ENCODE measurements around the gene AKAP14.
"Not testable (repeated sequence)": the region's sequence is repeated elsewhere in the genome, so short reads cannot be mapped to it uniquely, and the experiment has no call there.

AKAP14 gene

DNA sequence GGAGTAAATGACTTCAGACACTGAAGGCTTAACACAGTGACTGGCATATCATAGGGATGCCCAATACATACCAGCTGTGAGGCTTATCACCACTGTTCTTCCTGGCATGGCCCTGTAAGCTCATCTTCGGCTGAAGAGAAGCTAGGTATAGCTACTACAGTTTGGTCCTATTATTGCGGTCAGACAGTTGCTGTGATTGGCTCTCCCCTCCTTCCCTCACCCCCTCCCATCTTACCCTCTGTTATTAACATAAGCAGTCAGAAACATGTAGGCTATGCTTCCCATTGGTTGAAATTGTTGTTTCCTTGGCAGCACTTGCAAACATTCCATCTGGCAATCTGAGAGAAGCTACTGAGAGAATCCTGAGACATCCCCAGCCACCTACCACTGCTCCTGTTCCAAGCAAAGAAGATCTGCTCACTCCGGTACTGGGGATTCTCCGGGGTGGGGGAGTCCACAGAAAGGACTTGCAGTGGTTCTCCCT is at the start of gene AKAP14:
AKAP14 (plus strand) TSS at position 51 of the 484 bp plus-strand sequence. CDS start 7,331 bp downstream, outside the sequence.
- DNase-seq = no peak

DNA sequence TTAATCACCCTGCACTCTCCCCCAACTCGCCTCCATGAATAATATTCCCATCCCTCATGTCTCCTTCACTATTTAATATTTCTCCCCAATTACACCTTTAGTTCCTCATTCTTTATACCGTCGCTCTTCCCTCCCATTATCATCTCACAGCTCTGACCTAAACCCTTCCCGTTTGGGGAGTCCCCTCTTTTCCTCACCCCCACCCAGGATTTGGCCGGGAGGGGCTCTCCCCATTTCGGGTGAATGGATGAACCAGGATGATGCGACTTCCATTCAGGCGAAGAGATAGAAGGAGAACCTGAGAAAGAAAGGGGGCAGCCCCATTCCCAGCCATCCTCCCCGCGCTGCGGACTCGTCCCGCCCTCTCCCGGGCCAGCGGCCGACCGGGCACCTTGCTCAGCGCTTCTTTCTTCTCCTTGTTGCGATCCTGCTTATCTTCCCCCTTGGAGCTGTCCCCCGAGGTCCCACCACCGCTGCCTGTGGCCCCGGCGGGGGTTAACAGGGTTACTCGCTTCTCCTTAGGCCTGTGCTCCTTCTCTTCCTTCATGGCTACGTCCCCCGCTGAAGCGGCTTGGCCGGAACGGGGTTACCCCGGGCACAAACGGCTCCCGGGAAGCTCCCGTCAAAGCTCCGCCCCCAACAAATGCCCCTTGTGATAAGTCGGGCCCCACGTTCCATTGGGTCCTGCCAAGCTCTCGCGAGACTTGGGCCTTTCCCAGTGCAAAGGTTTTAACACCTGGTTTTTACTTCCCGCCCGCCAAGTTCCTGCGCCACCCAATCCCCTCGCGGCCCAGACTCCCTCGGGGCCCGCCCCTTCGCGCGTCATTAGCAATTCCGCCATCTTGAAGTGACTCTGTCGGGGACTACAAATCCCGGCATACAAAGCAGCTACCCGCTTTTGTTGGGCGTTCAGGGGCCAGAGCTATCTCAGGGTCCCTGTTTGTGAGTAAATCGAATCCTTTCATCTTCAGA is 43.0 kb upstream of the AKAP14 start, which contains the start of gene UPF3B:
UPF3B (minus strand) TSS at position 582 of the 972 bp plus-strand sequence; CDS start at position 547, 35 bp downstream.
- peak; percentile 97 for DNase-seq

DNA sequence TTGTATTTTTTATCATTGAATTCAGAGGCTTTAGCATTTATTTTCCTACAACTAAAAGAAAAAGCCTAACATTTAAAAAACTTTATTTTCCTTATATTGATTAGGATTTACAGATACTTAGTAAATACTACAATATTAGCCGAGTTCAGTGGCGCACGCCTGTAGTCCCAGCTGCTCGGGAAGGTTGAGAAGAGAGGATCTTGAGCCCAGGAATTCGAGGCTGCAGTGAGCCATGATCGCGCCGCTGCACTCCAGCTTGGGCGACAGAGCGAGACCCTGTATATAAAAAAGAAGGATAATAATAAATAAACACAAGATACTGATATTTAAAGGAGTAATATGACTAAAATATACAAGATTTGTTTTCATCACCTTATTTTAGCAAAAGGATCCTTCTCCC is 42.2 kb upstream of the AKAP14 start:
- peak; percentile 14 for DNase-seq

DNA sequence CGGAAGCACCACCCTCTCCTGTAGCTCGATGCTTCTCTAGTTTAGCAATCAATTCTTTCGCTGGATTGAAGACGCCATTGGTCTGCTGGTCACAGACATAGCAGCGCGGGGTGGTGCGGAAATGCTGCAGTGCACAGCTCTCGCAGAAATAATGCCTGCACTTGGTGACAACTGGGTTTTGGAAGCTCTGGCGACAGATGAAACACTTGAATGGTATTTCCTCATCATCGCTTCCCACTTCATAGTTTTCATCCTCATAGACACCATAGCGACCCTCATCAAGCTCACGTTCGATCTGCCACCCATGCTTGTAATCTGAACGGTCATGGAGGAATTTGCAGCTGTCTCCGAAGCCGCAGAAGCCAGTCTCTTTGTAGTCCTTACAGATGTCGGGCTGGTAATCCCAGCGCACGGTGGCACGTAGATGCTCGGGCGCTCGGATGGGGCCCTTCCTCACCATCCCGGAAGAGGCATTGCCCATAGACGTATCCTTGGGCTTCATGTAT is 25.0 kb upstream of the AKAP14 start:
- peak; percentile 19 for DNase-seq

GRCh38 chrX:119871245-119871598 is 24.5 kb upstream of the AKAP14 start:
- no peak for DNase-seq

- peak; percentile 73 for DNase-seq
These were observed 23.9 kb upstream of the AKAP14 start, which contains the start of the genes NDUFA1 and RNF113A for GRCh38 chrX:119871599-119872395. Gene NDUFA1, plus strand, starts transcription at chrX:119871832. Its CDS starts 80 bp downstream, at chrX:119871912. Gene RNF113A, minus strand, starts transcription at chrX:119871733. Its CDS starts 120 bp downstream, at chrX:119871613.

GRCh38 chrX:119878740-119879139 is 17.0 kb upstream of the AKAP14 start:
- no peak for DNase-seq

GRCh38 chrX:119880076-119880475 is 15.6 kb upstream of the AKAP14 start:
- no peak for DNase-seq

DNA sequence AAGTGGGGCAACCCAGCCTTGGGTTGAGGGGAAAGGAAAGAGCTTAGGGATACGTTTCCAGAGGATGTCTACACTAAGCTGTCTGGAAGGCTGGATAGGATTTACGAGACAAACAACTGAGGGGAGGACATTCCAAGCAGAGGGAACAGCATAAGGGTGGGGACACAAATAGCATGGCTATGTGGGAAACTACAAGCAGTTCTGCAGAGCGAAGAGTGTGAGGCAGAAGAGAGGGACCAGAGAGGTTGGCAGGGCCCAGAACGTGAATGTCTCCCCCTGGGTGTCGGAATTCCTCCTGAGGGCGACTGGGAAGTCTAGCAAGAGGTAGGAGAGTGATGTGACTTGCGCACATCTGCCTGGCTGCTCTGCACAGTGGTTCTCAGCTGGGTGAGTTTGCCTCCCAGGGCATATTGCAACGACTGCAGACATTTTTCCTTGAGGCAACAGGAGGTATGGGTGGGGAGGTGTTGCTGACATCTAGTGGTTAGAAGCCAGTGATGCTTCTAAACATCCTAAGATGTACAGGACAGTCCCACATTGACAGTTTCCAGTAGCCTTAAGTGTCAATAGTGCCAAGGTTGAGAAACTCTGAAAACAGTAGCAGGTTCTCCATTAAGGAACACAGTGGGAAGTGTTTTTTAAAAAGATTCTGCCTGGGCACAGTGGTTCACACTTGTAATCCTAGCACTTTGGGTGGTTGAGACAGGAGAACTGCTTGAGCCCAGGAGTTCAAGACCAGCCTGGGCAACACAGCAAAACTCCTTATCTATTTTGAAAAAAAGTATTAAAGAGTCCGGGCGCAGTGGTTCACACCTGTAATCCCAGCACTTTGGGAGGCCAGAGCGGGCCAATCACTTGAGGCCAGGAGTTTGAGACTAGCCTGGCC is 14.9 kb upstream of the AKAP14 start:
- peak; percentile 50 for DNase-seq

GRCh38 chrX:119885554-119886428 is 9.9 kb upstream of the AKAP14 start:
- no peak for DNase-seq

GRCh38 chrX:119887721-119888425 is 7.8 kb upstream of the AKAP14 start:
- peak; percentile 42 for DNase-seq

DNA sequence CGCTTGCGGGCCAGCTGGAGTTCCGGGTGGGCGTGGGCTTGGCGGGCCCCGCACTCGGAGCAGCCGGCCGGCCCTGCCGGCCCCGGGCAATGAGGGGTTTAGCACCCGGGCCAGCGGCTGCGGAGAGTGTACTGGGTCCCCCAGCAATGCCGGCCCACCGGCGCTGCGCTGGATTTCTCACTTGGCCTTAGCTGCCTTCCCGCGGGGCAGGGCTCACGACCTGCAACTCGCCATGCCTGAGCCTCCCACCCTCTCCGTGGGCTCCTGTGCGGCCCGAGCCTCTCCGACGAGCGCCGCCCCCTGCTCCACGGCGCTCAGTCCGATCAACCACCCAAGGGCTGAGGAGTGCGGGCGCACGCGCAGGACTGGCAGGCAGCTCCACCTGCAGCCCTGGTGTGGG is 5.1 kb upstream of the AKAP14 start:
- not testable (repeated sequence) for DNase-seq

- not testable (repeated sequence) for DNase-seq
These were observed 3.6 kb upstream of the AKAP14 start for GRCh38 chrX:119891961-119892692.

GRCh38 chrX:119899125-119899524 is 3.4 kb downstream of the AKAP14 start:
- no peak for DNase-seq

GRCh38 chrX:119900976-119901375 is 5.3 kb downstream of the AKAP14 start:
- no peak for DNase-seq

GRCh38 chrX:119916310-119916709 is 20.6 kb downstream of the AKAP14 start:
- no peak for DNase-seq

DNA sequence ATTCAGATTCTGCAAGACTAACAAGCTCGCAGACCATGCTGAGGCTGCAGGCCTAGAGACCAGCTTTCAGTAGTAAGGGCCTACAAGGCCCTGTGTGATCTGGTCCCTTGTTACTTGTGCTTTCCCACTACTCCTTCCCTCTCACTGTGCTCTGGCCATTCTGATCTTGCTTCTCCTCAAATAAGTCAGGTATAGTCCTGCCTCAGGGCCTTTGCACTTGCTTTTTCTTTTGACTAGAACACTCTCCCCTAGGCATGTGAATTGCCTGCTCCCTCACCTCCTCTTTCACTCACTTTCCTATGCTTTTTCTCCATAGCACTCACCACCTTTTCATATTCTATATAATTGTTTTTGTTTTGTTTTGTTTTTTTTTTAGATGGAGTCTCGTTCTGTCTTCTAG is 22.2 kb downstream of the AKAP14 start:
- no peak for DNase-seq

DNA sequence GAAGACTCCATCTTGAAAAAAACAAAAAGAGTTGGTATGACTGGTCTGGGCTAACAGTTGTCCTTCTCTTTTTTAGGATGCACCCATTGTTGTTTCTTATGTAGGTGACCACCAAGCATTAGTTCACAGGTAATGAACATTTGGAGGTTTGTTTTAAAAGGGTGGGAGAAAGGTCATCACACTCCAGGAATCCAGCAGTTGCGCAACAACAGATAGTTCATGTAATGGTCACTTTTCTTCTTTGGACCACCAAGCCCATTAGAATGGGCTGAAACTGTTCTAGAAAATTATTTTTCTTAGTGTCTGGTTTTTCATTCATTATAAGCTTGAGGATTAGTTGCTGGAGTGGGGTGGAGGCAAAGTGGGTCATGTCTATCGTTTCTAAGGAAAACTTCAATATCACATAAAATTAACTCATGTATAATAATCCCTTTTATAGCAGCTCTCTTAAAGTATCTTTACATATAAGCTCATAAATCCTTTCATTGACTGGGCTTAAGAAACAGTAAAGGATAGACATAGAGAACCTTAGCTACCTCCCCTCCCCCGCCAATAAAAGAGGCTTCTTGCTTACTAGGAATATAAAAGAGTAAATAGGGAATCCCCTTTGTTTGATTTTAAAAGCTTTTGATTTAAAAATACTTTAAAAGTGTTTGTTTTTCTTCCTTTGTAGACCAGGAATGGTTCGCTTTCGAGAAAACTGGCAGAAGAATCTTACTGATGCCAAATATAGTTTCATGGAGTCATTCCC is 24.3 kb downstream of the AKAP14 start:
- no peak for DNase-seq

DNA sequence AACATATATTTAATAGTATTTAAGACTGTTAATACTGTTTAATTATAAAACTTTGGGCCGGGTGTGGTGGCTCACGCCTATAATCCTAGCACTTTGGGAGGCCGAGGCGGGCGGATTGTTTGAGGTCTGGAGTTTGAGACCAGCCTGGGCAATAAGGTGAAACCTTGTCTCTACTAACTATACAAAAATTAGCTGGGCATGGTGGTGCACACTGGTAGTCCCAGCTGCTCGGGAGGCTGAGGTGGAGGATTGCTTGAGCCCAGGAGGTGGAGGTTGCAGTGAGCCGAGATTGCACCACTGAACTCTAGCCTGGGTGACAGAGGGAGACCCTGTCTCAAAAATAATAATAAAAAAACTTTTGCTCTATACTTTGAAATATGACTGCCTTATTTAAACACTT is 26.7 kb downstream of the AKAP14 start:
- DNase-seq = not testable (repeated sequence)

All from NCI-H1105 treated with DMSO at 0.1 percent for 48 hours (cell line).